ENCODE data around the gene MMP14. TPM values are rescaled to one million over a fixed set of nuclear protein-coding genes. Genes with fewer than 3 reads are reported as not detected.

MMP14 gene
- total RNA-seq, 1 experiment from 2014 or later, result 79.8 TPM

DNA sequence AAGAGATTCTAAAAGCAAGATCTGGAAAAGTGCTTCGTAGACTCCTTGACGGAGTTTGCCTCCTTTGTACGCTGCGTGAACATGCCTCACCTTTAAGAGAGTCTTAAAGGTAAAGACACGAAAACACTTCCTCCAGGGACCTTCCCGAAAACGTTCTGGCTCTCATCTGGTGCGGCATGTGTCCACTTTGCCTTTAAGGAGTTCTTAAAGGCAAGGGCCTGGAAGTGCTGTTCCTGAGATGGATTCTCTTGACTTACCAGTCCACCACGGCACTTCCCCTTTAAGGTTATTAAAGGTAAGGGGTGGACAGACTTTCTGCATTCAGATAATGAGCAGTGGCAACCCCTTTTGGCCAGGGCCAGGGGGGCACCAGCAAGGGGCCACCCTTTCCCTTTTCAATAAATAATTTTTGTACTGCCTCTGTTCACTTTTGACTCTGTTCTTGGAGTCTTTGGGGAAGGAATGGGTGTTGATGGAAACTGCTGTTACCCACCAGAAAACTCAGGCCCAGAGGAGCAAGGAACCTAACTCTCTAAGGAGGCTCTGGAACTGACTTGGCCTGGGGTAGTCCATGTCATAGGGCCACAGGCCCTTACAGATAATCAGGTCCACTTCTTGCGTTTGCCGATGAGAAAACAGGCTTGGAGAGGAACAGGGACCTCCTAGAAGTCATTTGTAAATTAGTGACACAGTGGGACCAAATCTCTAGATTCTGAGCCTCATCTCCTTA is 51.0 kb downstream of the MMP14 start:
- H3K27me3 ChIP-seq (ENCODE audit: control insufficient read depth, insufficient read depth, low read length), result peaks cover 26% of the 10 kb centered on the region
- H3K4me3 ChIP-seq (ENCODE audit: insufficient read depth, low read depth, low read length), result peak overlapping the region; percentile 73
- DNase-seq, result peak; percentile 89
- no peaks in the 10 kb centered on the region for H3K36me3 ChIP-seq (replicated peaks; ENCODE audit: control insufficient read depth, insufficient read depth, low read length)

DNA sequence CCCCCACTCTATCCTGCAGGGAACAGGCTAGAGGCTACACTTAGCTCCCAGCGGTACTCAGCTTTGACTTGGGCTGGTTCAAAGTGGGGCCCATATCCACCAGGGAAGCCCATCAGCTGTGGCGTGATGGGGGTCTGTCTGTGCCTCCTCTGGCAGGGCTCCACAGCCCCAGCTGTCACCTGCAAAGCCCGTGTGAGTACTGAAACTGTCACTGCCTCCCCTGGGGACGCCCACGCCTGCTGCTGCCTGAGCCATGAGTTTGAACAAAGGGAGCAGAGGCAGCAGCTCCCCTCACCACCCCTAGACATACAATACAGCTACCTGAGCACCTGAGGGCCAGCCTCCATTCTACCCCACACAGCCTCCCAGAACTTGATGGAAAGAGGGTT is 51.6 kb downstream of the MMP14 start:
- DNase-seq, result no peak
- Histone ChIP-seq H3K36me3 (replicated peaks; ENCODE audit: control insufficient read depth, insufficient read depth, low read length) (no peaks in the 10 kb centered on the region), H3K4me3 (ENCODE audit: insufficient read depth, low read depth, low read length) (no peak overlapping the region), H3K27me3 (ENCODE audit: control insufficient read depth, insufficient read depth, low read length) (peaks cover 26% of the 10 kb centered on the region)

DNA sequence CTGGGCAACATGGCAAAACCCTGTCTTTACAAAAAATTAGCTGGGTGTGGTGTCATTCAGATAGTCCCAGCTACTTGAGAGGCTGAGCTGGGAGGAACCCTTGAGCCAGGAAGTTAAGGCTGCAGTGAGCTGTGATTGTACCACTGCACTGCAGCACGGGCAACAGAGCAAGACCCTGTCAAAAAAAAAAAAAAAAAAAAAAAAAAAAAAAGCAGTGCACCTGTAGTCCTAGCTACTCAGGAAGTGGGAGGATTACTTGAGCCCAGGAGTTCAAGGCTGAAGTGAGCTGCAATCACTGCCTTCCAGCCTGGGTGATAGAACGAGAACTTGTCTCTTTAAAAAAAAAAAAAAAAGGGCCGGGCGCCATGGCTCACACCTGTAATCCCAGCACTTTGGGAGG is 52.3 kb downstream of the MMP14 start:
- no peak overlapping the region for H3K4me3 ChIP-seq (ENCODE audit: insufficient read depth, low read depth, low read length)
- H3K36me3 ChIP-seq (replicated peaks; ENCODE audit: control insufficient read depth, insufficient read depth, low read length), result no peaks in the 10 kb centered on the region
- peaks cover 22% of the 10 kb centered on the region for H3K27me3 ChIP-seq (ENCODE audit: control insufficient read depth, insufficient read depth, low read length)
- DNase-seq, result no peak

DNA sequence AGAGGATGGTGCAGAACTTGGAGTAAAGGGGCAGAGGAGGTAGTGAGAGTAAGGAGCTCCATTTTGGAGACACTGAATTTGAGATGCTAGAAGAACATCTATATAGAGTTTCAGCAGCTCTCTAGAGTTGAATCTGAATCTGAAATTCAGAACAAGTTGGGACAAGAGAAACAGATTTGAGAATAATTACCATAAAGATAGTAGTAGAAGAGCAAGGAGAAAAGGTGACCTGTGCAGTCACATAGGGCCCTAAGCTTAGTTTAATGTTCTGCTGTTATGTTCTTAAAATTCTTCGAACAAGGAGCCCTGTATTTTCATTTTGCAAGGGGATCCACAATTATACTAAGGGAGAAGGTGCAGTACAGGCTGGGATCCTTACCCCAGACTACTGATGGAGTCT is 54.0 kb downstream of the MMP14 start:
- Histone ChIP-seq H3K4me3 (ENCODE audit: insufficient read depth, low read depth, low read length) (no peak overlapping the region), H3K36me3 (replicated peaks; ENCODE audit: control insufficient read depth, insufficient read depth, low read length) (no peaks in the 10 kb centered on the region), H3K27me3 (ENCODE audit: control insufficient read depth, insufficient read depth, low read length) (peaks cover 10% of the 10 kb centered on the region)
- no peak for DNase-seq

DNA sequence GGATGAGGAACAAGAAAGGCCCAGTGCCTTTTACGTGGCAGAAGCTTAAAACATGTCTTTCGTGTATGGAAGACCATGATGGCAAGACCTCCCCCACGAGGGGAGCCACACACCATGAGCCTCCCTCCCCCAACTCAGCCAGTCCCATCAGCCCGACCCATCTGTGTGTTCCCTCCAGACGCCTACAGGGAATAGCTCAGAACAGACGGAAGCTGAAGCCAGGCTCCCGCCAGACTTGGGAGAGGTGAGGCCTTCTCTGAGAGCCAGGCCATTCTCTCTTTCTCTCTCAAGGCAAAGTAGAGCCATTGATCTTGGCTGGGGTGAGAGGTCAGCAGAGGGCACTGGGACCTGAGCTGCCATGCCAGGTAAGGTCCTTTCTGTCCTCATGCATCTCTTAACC is 56.1 kb downstream of the MMP14 start:
- Histone ChIP-seq H3K36me3 (replicated peaks; ENCODE audit: control insufficient read depth, insufficient read depth, low read length) (no peaks in the 10 kb centered on the region), H3K4me3 (ENCODE audit: insufficient read depth, low read depth, low read length) (no peak overlapping the region), H3K27me3 (ENCODE audit: control insufficient read depth, insufficient read depth, low read length) (peaks cover 20% of the 10 kb centered on the region)
- DNase-seq, result no peak

DNA sequence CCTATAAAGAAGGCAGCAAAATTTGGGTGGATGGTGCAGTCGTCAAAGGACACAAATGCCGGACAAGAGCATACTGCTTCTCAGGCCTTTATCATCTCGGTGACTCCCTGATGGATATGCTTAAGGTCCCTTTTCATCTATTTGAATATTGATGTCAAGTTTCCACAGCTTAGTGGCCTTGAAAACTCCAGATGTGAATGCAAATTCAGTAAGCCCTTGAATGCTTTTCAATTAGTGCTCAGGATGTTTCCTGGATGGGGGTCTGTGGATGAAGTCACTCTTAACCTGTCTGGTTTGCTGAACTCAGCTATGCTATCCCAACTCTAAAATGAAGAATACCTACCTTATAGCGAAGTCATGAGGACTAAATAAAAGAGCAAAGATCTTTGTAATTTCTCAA is 57.3 kb downstream of the MMP14 start:
- Histone ChIP-seq H3K27me3 (ENCODE audit: control insufficient read depth, insufficient read depth, low read length) (peaks cover 32% of the 10 kb centered on the region), H3K36me3 (replicated peaks; ENCODE audit: control insufficient read depth, insufficient read depth, low read length) (no peaks in the 10 kb centered on the region), H3K4me3 (ENCODE audit: insufficient read depth, low read depth, low read length) (no peak overlapping the region)
- no peak for DNase-seq

DNA sequence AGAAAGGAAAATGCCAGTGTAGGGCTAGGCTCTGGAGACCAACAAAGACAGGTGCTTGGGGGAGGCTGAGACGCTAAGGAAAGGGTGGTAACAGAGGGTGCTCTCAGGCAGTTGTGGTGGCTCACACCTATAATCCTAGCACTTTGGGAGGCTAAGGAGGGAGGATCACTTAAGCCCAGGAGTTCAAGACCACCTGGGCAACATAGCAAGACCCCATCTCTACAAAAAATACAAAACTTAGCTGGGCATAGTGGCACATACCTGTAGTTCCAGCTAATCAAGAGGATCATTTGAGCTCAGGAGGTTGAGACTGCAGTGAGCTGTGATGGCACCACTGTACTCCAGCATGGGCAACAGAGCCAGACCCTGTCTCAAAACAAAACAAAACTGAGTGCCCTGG is 59.0 kb downstream of the MMP14 start:
- Histone ChIP-seq H3K36me3 (replicated peaks; ENCODE audit: control insufficient read depth, insufficient read depth, low read length) (no peaks in the 10 kb centered on the region), H3K27me3 (ENCODE audit: control insufficient read depth, insufficient read depth, low read length) (peaks cover 33% of the 10 kb centered on the region), H3K4me3 (ENCODE audit: insufficient read depth, low read depth, low read length) (no peak overlapping the region)
- no peak for DNase-seq

DNA sequence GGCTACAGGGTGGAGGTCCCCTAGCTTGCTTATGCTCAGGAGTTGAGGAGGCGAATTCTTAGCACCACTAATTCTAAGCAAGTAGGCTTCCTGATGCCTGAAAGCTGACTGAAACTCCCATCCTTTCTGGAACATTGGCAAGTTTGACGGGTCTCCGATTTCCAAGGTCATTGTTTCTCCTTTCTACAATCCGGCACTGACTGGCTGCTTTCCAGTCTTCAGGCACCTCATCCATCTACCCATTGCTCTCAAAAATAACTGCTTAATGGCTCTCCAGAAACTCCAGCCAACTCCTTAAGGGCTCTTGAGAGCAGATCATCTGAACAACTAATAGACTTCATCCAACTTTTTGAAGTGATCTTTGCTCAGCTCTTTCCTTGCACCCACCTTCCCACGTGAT is 60.0 kb downstream of the MMP14 start:
- Histone ChIP-seq H3K4me3 (ENCODE audit: insufficient read depth, low read depth, low read length) (no peak overlapping the region), H3K36me3 (replicated peaks; ENCODE audit: control insufficient read depth, insufficient read depth, low read length) (peaks cover 7% of the 10 kb centered on the region), H3K27me3 (ENCODE audit: control insufficient read depth, insufficient read depth, low read length) (peaks cover 33% of the 10 kb centered on the region)
- no peak for DNase-seq

DNA sequence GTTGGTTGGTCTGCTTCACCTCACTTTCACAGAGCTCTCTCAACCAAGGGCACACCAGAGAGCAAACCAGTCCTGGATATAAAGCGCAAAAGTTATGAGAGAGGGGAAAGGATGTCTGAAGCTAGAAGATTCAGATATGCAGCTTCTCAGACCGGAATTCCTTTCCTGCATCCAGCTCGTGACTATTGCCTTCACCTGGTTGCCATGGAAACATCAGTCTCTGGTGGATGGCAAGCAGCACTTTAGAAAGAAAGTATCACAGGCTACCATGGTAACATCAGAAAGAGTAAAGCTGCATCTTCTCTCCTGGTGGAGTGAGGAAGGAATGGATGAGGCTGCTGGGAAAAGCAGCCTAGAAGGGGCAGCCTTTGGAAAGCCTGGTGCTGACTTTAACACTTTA is 60.4 kb downstream of the MMP14 start:
- H3K4me3 ChIP-seq (ENCODE audit: insufficient read depth, low read depth, low read length), result no peak overlapping the region
- peaks cover 10% of the 10 kb centered on the region for H3K36me3 ChIP-seq (replicated peaks; ENCODE audit: control insufficient read depth, insufficient read depth, low read length)
- DNase-seq, result peak; percentile 42
- peaks cover 33% of the 10 kb centered on the region for H3K27me3 ChIP-seq (ENCODE audit: control insufficient read depth, insufficient read depth, low read length)

DNA sequence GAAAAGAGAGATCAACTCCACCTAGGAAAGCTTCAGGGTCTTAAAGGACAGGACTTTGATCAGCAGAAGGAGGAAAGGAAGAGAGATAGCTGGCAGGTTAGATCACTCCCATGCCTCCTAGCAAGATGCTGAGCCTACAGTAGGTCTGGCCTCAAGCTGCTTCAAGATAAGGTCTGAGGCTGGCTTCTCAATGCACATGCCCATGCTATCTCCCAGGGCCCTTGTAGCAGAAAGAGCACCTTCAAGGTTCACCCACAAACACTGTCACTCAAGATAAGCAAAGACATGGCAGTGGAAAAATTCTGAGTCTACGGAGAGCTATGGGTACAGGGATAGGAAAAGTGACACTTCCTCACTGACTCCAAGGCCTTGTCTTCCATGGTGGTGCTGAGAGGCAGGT is 61.0 kb downstream of the MMP14 start:
- Histone ChIP-seq H3K36me3 (replicated peaks; ENCODE audit: control insufficient read depth, insufficient read depth, low read length) (peaks cover 10% of the 10 kb centered on the region), H3K27me3 (ENCODE audit: control insufficient read depth, insufficient read depth, low read length) (peaks cover 33% of the 10 kb centered on the region), H3K4me3 (ENCODE audit: insufficient read depth, low read depth, low read length) (no peak overlapping the region)
- no peak for DNase-seq

Other genes starting within 250 kb of the MMP14 start
- 218 and 306 TPM in 2 replicates for gene DAD1, start 247.4 kb upstream of the MMP14 start, total RNA-seq (2014; rRNA removed; shearing (Covaris generic))
- 28.4 and 29.6 TPM in 2 replicates for gene ABHD4, start 238.3 kb upstream of the MMP14 start, total RNA-seq (2014; rRNA removed; shearing (Covaris generic))
- gene OR6J1, start 192.2 kb upstream of the MMP14 start, total RNA-seq (2014; rRNA removed; shearing (Covaris generic)), result not detected in 2 replicates
- gene OXA1L, start 69.9 kb upstream of the MMP14 start, total RNA-seq (2014; rRNA removed; shearing (Covaris generic)), result 192 and 227 TPM in 2 replicates
- gene SLC7A7, start 21.1 kb upstream of the MMP14 start, total RNA-seq (2014; rRNA removed; shearing (Covaris generic)), result 5.7 and 8.3 TPM in 2 replicates
- gene MRPL52, start 6.7 kb upstream of the MMP14 start, total RNA-seq (2014; rRNA removed; shearing (Covaris generic)), result 80.8 and 86.6 TPM in 2 replicates
- 9.5 and 19.3 TPM in 2 replicates for gene LRP10, start 35.2 kb downstream of the MMP14 start, total RNA-seq (2014; rRNA removed; shearing (Covaris generic))
- gene REM2, start 46.6 kb downstream of the MMP14 start, total RNA-seq (2014; rRNA removed; shearing (Covaris generic)), result 0.33 and 0.73 TPM in 2 replicates
- gene RBM23, start 82.6 kb downstream of the MMP14 start, total RNA-seq (2014; rRNA removed; shearing (Covaris generic)), result 41.9 and 45.0 TPM in 2 replicates
- 86.7 and 114 TPM in 2 replicates for gene PRMT5, start 92.8 kb downstream of the MMP14 start, total RNA-seq (2014; rRNA removed; shearing (Covaris generic))
- gene HAUS4, start 120.5 kb downstream of the MMP14 start, total RNA-seq (2014; rRNA removed; shearing (Covaris generic)), result 96.5 and 104 TPM in 2 replicates
- gene AJUBA, start 146.0 kb downstream of the MMP14 start, total RNA-seq (2014; rRNA removed; shearing (Covaris generic)), result 27.0 and 27.5 TPM in 2 replicates
- 13.2 and 16.9 TPM in 2 replicates for gene C14orf93, start 173.6 kb downstream of the MMP14 start, total RNA-seq (2014; rRNA removed; shearing (Covaris generic))
- gene PSMB5, start 198.3 kb downstream of the MMP14 start, total RNA-seq (2014; rRNA removed; shearing (Covaris generic)), result 262 and 328 TPM in 2 replicates
- gene PSMB11, start 205.6 kb downstream of the MMP14 start, total RNA-seq (2014; rRNA removed; shearing (Covaris generic)), result not detected in 2 replicates
- gene CDH24, start 220.9 kb downstream of the MMP14 start, total RNA-seq (2014; rRNA removed; shearing (Covaris generic)), result 9.7 and 12.3 TPM in 2 replicates